ENCODE measurements around the gene BRIP1. TPM values are rescaled to one million over a fixed set of nuclear protein-coding genes. Genes with fewer than 3 reads are reported as not detected.
"Not testable (repeated sequence)": the region's sequence is repeated elsewhere in the genome, so short reads cannot be mapped to it uniquely, and the experiment has no call there.

Gene BRIP1
- total RNA-seq, 1 donor from 2014 or later: 4.3 TPM

GRCh38 chr17:61826866-61827265 lies 36.5 kb downstream of the BRIP1 start:
- DNase-seq: not testable (repeated sequence)

GRCh38 chr17:61826198-61826597 lies 37.1 kb downstream of the BRIP1 start:
- not testable (repeated sequence) for DNase-seq

GRCh38 chr17:61825448-61826137 lies 37.7 kb downstream of the BRIP1 start:
- DNase-seq: no peak

- no peak for DNase-seq
These were observed 40.7 kb downstream of the BRIP1 start for GRCh38 chr17:61822326-61823285.

- DNase-seq: no peak
These were observed 41.7 kb downstream of the BRIP1 start for GRCh38 chr17:61821655-61822054.

GRCh38 chr17:61819265-61819664 lies 44.1 kb downstream of the BRIP1 start:
- not testable (repeated sequence) for DNase-seq

- no peak for DNase-seq
These were observed 45.1 kb downstream of the BRIP1 start for GRCh38 chr17:61818225-61818624.

GRCh38 chr17:61817452-61817851 lies 45.9 kb downstream of the BRIP1 start:
- DNase-seq: no peak

- DNase-seq: no peak
These were observed 46.8 kb downstream of the BRIP1 start for GRCh38 chr17:61816538-61816937.

GRCh38 chr17:61815863-61816503 lies 47.3 kb downstream of the BRIP1 start:
- DNase-seq: no peak

GRCh38 chr17:61814485-61814884 lies 48.8 kb downstream of the BRIP1 start:
- no peak for DNase-seq

- DNase-seq: no peak
These were observed 50.1 kb downstream of the BRIP1 start for GRCh38 chr17:61813211-61813610.

GRCh38 chr17:61812747-61813146 lies 50.6 kb downstream of the BRIP1 start:
- DNase-seq: no peak

GRCh38 chr17:61809816-61810392 lies 53.4 kb downstream of the BRIP1 start:
- no peak for DNase-seq

GRCh38 chr17:61808442-61808841 lies 54.9 kb downstream of the BRIP1 start:
- no peak for DNase-seq

- no peak for DNase-seq
These were observed 56.4 kb downstream of the BRIP1 start for GRCh38 chr17:61806936-61807335.

- DNase-seq: no peak
These were observed 57.1 kb downstream of the BRIP1 start for GRCh38 chr17:61806081-61806828.

GRCh38 chr17:61805399-61805798 lies 57.9 kb downstream of the BRIP1 start:
- DNase-seq: no peak

GRCh38 chr17:61803796-61804195 lies 59.5 kb downstream of the BRIP1 start:
- no peak for DNase-seq

- DNase-seq: no peak
These were observed 60.1 kb downstream of the BRIP1 start for GRCh38 chr17:61803216-61803615.

GRCh38 chr17:61799812-61800484 lies 63.4 kb downstream of the BRIP1 start:
- no peak for DNase-seq

GRCh38 chr17:61797283-61797682 lies 66.0 kb downstream of the BRIP1 start:
- no peak for DNase-seq

Data from dermis blood vessel endothelial cell (primary cell).